GM18907 (cell line): Measurements from ENCODE around the gene SRGAP3.

Source experiments
- ATAC-seq: cut with Tn5 transposase; IDR thresholded peaks from one replicate; pipeline ENCODE4 v1.9.1; 2021; ENCODE audit warnings: mild to moderate bottlenecking, moderate library complexity; ENCODE audit not compliant: unreplicated experiment

Gene SRGAP3

GRCh38 chr3:9067352-9067975, 182.0 kb downstream of the SRGAP3 start:
- ATAC-seq: no peak

GRCh38 chr3:9066775-9067174, 182.7 kb downstream of the SRGAP3 start:
- no peak for ATAC-seq

GRCh38 chr3:9066141-9066540, 183.3 kb downstream of the SRGAP3 start:
- ATAC-seq: no peak

GRCh38 chr3:9064850-9065249, 184.6 kb downstream of the SRGAP3 start:
- no peak for ATAC-seq

GRCh38 chr3:9064251-9064650, 185.2 kb downstream of the SRGAP3 start:
- ATAC-seq: no peak

GRCh38 chr3:9062570-9062969, 186.9 kb downstream of the SRGAP3 start:
- ATAC-seq: no peak

GRCh38 chr3:9061634-9062033, 187.8 kb downstream of the SRGAP3 start:
- ATAC-seq: no peak

GRCh38 chr3:9059489-9060400, 189.7 kb downstream of the SRGAP3 start:
- ATAC-seq: no peak

GRCh38 chr3:9056581-9056980, 192.9 kb downstream of the SRGAP3 start:
- ATAC-seq: no peak

GRCh38 chr3:9047452-9048346, 201.7 kb downstream of the SRGAP3 start:
- no peak for ATAC-seq

- ATAC-seq: no peak
Observed at GRCh38 chr3:9045371-9045770, 204.1 kb downstream of the SRGAP3 start.

- no peak for ATAC-seq
Observed at GRCh38 chr3:9043063-9043462, 206.4 kb downstream of the SRGAP3 start.

- no peak for ATAC-seq
Observed at GRCh38 chr3:9041626-9042025, 207.8 kb downstream of the SRGAP3 start.

GRCh38 chr3:9040996-9041395, 208.4 kb downstream of the SRGAP3 start:
- no peak for ATAC-seq

- no peak for ATAC-seq
Observed at GRCh38 chr3:9037144-9037711, 212.2 kb downstream of the SRGAP3 start.

GRCh38 chr3:9036404-9037131, 212.9 kb downstream of the SRGAP3 start:
- no peak for ATAC-seq

GRCh38 chr3:9035961-9036360, 213.5 kb downstream of the SRGAP3 start:
- ATAC-seq: no peak

- no peak for ATAC-seq
Observed at GRCh38 chr3:9035473-9035872, 214.0 kb downstream of the SRGAP3 start.

- ATAC-seq: no peak
Observed at GRCh38 chr3:9033867-9034266, 215.6 kb downstream of the SRGAP3 start.

GRCh38 chr3:9032231-9032777, 217.1 kb downstream of the SRGAP3 start:
- ATAC-seq: no peak
